ENCODE data around the gene PDZRN3.

DNA sequence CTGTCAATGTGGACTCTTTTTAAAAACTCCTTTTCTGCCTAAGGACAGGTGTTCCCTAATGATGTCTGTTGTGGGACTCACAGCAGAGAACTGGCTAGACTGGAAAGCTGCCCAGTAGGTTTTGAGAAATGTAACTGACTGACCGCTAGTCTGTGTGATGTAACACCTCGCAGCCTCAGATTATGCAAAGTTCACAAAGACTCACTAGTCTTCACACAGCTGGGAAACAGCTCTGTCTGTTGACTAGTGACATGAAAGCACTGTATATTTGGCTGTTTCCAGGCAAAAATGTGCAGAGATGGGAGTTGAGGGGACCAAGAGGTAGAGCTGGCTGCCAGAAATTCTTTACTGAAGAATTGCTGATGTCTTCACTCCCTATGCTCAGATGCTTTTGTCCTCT, 10.3 kb downstream of the PDZRN3 start:
- TF ChIP-seq, protein P1, sequence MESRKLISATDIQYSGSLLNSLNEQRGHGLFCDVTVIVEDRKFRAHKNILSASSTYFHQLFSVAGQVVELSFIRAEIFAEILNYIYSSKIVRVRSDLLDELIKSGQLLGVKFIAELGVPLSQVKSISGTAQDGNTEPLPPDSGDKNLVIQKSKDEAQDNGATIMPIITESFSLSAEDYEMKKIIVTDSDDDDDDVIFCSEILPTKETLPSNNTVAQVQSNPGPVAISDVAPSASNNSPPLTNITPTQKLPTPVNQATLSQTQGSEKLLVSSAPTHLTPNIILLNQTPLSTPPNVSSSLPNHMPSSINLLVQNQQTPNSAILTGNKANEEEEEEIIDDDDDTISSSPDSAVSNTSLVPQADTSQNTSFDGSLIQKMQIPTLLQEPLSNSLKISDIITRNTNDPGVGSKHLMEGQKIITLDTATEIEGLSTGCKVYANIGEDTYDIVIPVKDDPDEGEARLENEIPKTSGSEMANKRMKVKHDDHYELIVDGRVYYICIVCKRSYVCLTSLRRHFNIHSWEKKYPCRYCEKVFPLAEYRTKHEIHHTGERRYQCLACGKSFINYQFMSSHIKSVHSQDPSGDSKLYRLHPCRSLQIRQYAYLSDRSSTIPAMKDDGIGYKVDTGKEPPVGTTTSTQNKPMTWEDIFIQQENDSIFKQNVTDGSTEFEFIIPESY (IDR thresholded peaks at IDR 0.05; ENCODE audit: extremely low read depth, insufficient replicate concordance, low read length): no peak
- TF ChIP-seq, protein P2, sequence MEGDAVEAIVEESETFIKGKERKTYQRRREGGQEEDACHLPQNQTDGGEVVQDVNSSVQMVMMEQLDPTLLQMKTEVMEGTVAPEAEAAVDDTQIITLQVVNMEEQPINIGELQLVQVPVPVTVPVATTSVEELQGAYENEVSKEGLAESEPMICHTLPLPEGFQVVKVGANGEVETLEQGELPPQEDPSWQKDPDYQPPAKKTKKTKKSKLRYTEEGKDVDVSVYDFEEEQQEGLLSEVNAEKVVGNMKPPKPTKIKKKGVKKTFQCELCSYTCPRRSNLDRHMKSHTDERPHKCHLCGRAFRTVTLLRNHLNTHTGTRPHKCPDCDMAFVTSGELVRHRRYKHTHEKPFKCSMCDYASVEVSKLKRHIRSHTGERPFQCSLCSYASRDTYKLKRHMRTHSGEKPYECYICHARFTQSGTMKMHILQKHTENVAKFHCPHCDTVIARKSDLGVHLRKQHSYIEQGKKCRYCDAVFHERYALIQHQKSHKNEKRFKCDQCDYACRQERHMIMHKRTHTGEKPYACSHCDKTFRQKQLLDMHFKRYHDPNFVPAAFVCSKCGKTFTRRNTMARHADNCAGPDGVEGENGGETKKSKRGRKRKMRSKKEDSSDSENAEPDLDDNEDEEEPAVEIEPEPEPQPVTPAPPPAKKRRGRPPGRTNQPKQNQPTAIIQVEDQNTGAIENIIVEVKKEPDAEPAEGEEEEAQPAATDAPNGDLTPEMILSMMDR (IDR thresholded peaks at IDR 0.05 in 2 of 3, conservative IDR thresholded peaks at IDR 0.05 in 1 of 3; ENCODE audit: borderline replicate concordance in 1 of 3, insufficient read depth in 1 of 3, low read depth in 2 of 3, low read length in 2 of 3): no peak
- TF ChIP-seq RAD21 (IDR thresholded peaks at IDR 0.05; ENCODE audit: low read depth) (no peak), TCF7L2 (IDR thresholded peaks at IDR 0.05; ENCODE audit: borderline replicate concordance, extremely low read depth, insufficient read depth, insufficient read length) (no peak), POLR2A (IDR thresholded peaks at IDR 0.05; ENCODE audit: borderline replicate concordance, extremely low read depth, insufficient read depth, insufficient read length) (no peak)

Measured in HCT116 (cell line).